Heart right ventricle (tissue), 16 donors: ENCODE data around the gene CDH2. TPM values are rescaled to one million over a fixed set of nuclear protein-coding genes. Genes with fewer than 3 reads are reported as not detected.

Experiments
- ATAC-seq, 8 donors: fragments of 200-7000 bp; cut with Tn5 transposase; one replicate each; pipeline ENCODE4 v1.9.1; 2020; ENCODE audit warnings: mild to moderate bottlenecking in 8 of 8, moderate library complexity in 8 of 8, moderate number of reproducible peaks in 1 of 8
- DNase-seq, 2 donors: peaks; one replicate each; pipeline ENCODE4 v3.0.0-alpha.2; 2020
- H3K27ac ChIP-seq, 10 donors: fragments of 200-600 bp; sonication (generic) in 2 of 10; one replicate each; pipeline versions ENCODE4 v1.5.0 to v1.8.0; 2020 to 2022; ENCODE audit warnings: mild to moderate bottlenecking in 3 of 10
- H3K27me3 ChIP-seq, 7 donors: fragments of 200-600 bp; one replicate each; pipeline ENCODE4 v1.8.0; 2021 to 2022; ENCODE audit warnings: mild to moderate bottlenecking in 2 of 7
- H3K36me3 ChIP-seq, 9 donors: fragments of 200-600 bp; sonication (generic) in 1 of 9; one replicate each; pipeline versions ENCODE4 v1.5.0 to v1.8.0; 2020 to 2022; ENCODE audit warnings: mild to moderate bottlenecking in 2 of 9
- H3K4me1 ChIP-seq, 9 donors: fragments of 200-600 bp; sonication (generic) in 1 of 9; one replicate each; pipeline versions ENCODE4 v1.5.0 to v1.8.0; 2020 to 2022; ENCODE audit warnings: mild to moderate bottlenecking in 4 of 9
- H3K4me3 ChIP-seq, 10 donors: fragments of 200-600 bp; sonication (generic) in 2 of 10; one replicate each; pipeline versions ENCODE4 v1.5.0 to v1.8.0; 2020 to 2022; ENCODE audit warnings: mild to moderate bottlenecking in 7 of 10, moderate library complexity in 2 of 10
- H3K9me3 ChIP-seq, 11 donors: fragments of 200-600 bp in 10 of 11; sonication (generic) in 2 of 11; one replicate each; pipeline versions ENCODE4 v1.5.0 to v1.8.0; 2013 to 2022; ENCODE audit warnings: mild to moderate bottlenecking in 2 of 11, control low read depth in 1 of 11, moderate library complexity in 1 of 11
- CTCF ChIP-seq, 9 donors: fragments of 200-600 bp; sonication (generic) in 2 of 9; IDR thresholded peaks; one replicate each; pipeline versions ENCODE4 v1.5.0 to v1.8.0; 2021 to 2022; ENCODE audit warnings: antibody characterized with exemption in 9 of 9, mild to moderate bottlenecking in 5 of 9, moderate library complexity in 1 of 9
- WGBS, 2 donors: extraction: QIAGEN DNeasy Blood & Tissue Kit; methylation state at CpG; one replicate each; pipeline ENCODE4 v1.1.7; 2013; ENCODE audit warnings: inconsistent platforms in 1 of 2; 5-methylcytosine and 5-hydroxymethylcytosine counted together
- intact Hi-C, 10 donors: fragments of 100-400 bp; cut with DNase I; formaldehyde crosslinking; loops; one replicate each; pipeline versions ENCODE4 v1.11.1 to v1.14.2; 2022
- polyA plus RNA-seq, 2 donors: library from polyadenylated mRNA; stranded (reverse); fragments of 200-250 nt; gene quantifications; one replicate each; pipeline ENCODE4 v1.2.3, GENCODE V29; 2013
- total RNA-seq, 10 donors: library from RNA; stranded (reverse); fragmentation: NEBNext Ultra II Directional in 3 of 10; extraction: Animal tissue kit (Norgen Biotek cat#: 25700) in 3 of 10; gene quantifications; one replicate each; pipeline versions ENCODE4 v1.2.1 to v1.2.4, GENCODE V29; 2021 to 2023
- donor health status: Arrhythmogenic right ventricular cardiomyopathy.
- donor health status: ischemic (EF 13 %, LVEDD 7.1; RV severe dilation, severe dysfunction).
- donor health status: healthy with polysubstance abuse.
- donor health status: DM: no; HTN: yes; CAD: no.
- donor health status: DM: no; HTN: no; CAD: no.
- donor health status: ischemic (EF 25% LVEDD 6.9; RV normal size, moderate dysfunction).
- donor health status: ischemic (EF 25% LVEDD 5.7; RV mildly dilated, moderate dysfunction).
- donor health status: healthy.
- donor health status: DM: yes; HTN: yes; CAD: no.
- donor health status: Ischemic cardiomyopathy.
- donor health status: ischemic (EF 35%, LVEDD 5.7; RV mildly dilated, moderate dysfunction).
- donor health status: nonischemic (EF 11% LVEDD 7.7; RV severe dilation, severe dysfunction).
- donor health status: DM: yes; HTN: yes; CAD: no.
- donor health status: PGD.
- donor health status: ischemic (EF 29% LVEDD 5.4; RV normal size, mild dysfunction).
- donor health status: nonischemic (EF 23%, LVEDD 6.1; RV moderate dilation, normal function).

Gene CDH2
- total and polyA plus RNA-seq, 12 donors: 50.3 to 575 (median 448) TPM

- WGBS, 2 donors: 86% methylated on average over 5 of the region's 5 CpGs
- Histone ChIP-seq H3K4me1 (peaks cover 0 to 9% (median 0%) of the 10 kb centered on the region in 9 donors), H3K27me3 (no peaks in the 10 kb centered on the region), H3K4me3 (no peak overlapping the region), H3K9me3 (no peaks in the 10 kb centered on the region), H3K36me3 (peaks cover 0 to 12% (median 0%) of the 10 kb centered on the region in 9 donors), H3K27ac (no peak overlapping the region)
- intact Hi-C loops: no loop called here
- no peak for TF ChIP-seq CTCF (IDR thresholded peaks at IDR 0.05)
- no peak for ATAC-seq
- no peak for DNase-seq
These were observed 226.2 kb downstream of the CDH2 start for GRCh38 chr18:27950648-27951228.

GRCh38 chr18:27948986-27949385, 227.9 kb downstream of the CDH2 start:
- H3K27ac ChIP-seq: no peak overlapping the region
- no peak for TF ChIP-seq CTCF (IDR thresholded peaks at IDR 0.05)
- H3K4me3 ChIP-seq: no peak overlapping the region
- H3K9me3 ChIP-seq: no peaks in the 10 kb centered on the region
- H3K27me3 ChIP-seq: no peaks in the 10 kb centered on the region
- DNase-seq (no peak), ATAC-seq (no peak)
- peaks cover 0 to 9% (median 0%) of the 10 kb centered on the region in 9 donors for H3K4me1 ChIP-seq
- 69 to 74% methylated on average over 2 of the region's 2 CpGs for WGBS, 2 donors
- intact Hi-C loops: no loop called here
- peaks cover 0 to 5% (median 0%) of the 10 kb centered on the region in 9 donors for H3K36me3 ChIP-seq

GRCh38 chr18:27942706-27943105, 234.2 kb downstream of the CDH2 start:
- ATAC-seq (peak in 2 of 8 donors; percentile 10 to 34), DNase-seq (no peak)
- intact Hi-C loops: no loop called here
- H3K27me3 ChIP-seq: no peaks in the 10 kb centered on the region
- H3K4me3 ChIP-seq: no peak overlapping the region
- no peak overlapping the region for H3K27ac ChIP-seq
- no peaks in the 10 kb centered on the region for H3K9me3 ChIP-seq
- H3K4me1 ChIP-seq: no peaks in the 10 kb centered on the region
- WGBS, 2 donors: 70 to 71% methylated on average over 6 of the region's 6 CpGs
- H3K36me3 ChIP-seq: no peaks in the 10 kb centered on the region
- TF ChIP-seq CTCF (IDR thresholded peaks at IDR 0.05): no peak

DNA sequence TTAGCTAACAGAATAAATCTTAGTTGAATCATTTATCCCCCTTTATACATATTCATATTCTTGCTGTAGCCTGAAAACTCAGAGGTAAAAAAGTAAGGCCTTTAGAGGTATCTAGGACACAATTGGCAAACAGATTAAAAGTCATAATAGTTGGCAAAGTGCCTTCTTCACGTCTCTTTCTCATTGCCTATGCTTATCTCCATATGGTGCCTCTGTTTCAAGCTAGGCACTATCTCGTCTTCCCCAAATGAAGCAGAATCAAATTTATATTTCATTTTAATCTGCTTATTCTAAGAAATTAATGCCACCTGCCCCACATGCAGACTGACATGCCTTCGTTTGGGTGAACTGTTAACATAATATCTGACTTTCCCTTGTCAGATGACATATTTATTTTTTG, 245.4 kb downstream of the CDH2 start:
- ATAC-seq: no peak
- H3K4me1 ChIP-seq: no peaks in the 10 kb centered on the region
- H3K36me3 ChIP-seq: no peaks in the 10 kb centered on the region
- H3K27ac ChIP-seq: no peak overlapping the region
- no peak for DNase-seq
- no peak for TF ChIP-seq CTCF (IDR thresholded peaks at IDR 0.05)
- no peak overlapping the region for H3K4me3 ChIP-seq
- no peaks in the 10 kb centered on the region for H3K27me3 ChIP-seq
- 44 to 54% methylated on average over 3 of the region's 3 CpGs for WGBS, 2 donors
- intact Hi-C loops: no loop called here
- no peaks in the 10 kb centered on the region for H3K9me3 ChIP-seq
